Natural killer cell treated with Interleukin-12 subunit alpha and Interleukin-12 subunit beta and Interleukin-15 and Interleukin-18, amount 100 ng/mL, for 72 hours (primary cell): ENCODE data around the gene KIF13A. TPM values are rescaled to one million over a fixed set of nuclear protein-coding genes. Genes with fewer than 3 reads are reported as not detected.
"Not testable (repeated sequence)": the region's sequence is repeated elsewhere in the genome, so short reads cannot be mapped to it uniquely, and the experiment has no call there.

Experiments used
- ATAC-seq, 2 donors: fragments of 150-1000 bp; cut with Tn5 transposase in 1 of 2; sonication (Bioruptor Pico), chemical (Tn5 transposase) in 1 of 2; 2 replicates each; pipeline ENCODE4 v1.10.0; 2021
- DNase-seq: peaks from one replicate; pipeline ENCODE4 v3.0.0; 2022; ENCODE audit warnings: low spot score
- H3K27ac Mint-ChIP-seq, 2 donors: 1 replicate in 1 of 2; 2 replicates in 1 of 2; pipeline ENCODE4 v1.8.0; 2022; ENCODE audit warnings: mixed read lengths in 2 of 2, mild to moderate bottlenecking in 1 of 2, moderate library complexity in 1 of 2
- H3K27me3 Mint-ChIP-seq, 2 donors: 1 replicate in 1 of 2; 2 replicates in 1 of 2; pipeline ENCODE4 v1.8.0; 2022; ENCODE audit warnings: mixed read lengths in 2 of 2
- H3K36me3 Mint-ChIP-seq: one replicate; pipeline ENCODE4 v1.8.0; 2022; ENCODE audit warnings: mixed read lengths
- H3K4me1 Mint-ChIP-seq, 2 donors: 1 replicate in 1 of 2; 2 replicates in 1 of 2; pipeline ENCODE4 v1.8.0; 2022; ENCODE audit warnings: low read depth in 2 of 2, mixed read lengths in 2 of 2, mild to moderate bottlenecking in 1 of 2
- H3K4me3 Mint-ChIP-seq: one replicate; pipeline ENCODE4 v1.8.0; 2022; ENCODE audit warnings: mixed read lengths
- H3K9me3 Mint-ChIP-seq: 2 replicates; pipeline ENCODE4 v1.8.0; 2022; ENCODE audit warnings: mixed read lengths
- total RNA-seq, 2 donors: library from RNA; stranded (reverse); gene quantifications; one replicate each; pipeline ENCODE4 v1.2.3, GENCODE V29; 2022

KIF13A gene
- total RNA-seq, 2 donors from 2014 or later, result 8.2 to 33.6 TPM

DNA sequence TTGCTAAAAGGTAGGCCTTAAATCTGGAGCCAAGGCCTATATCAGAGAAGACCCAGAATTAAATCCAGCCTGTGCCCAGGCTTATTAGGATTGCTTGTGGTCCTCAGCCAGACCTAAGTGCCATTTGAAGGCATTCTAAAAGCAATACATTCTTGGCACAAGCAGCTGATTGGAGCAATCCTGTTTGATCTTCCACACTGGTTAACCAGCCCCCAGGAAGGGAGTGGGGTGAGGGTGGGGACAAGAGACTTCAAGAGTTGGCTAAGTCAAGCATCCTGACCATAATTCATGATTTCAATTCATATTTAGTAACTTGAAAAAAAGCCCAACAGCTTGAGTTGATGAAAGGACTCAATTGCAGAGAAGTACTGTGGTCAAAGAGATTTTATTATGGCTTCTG, 128.9 kb downstream of the KIF13A start:
- no peaks in the 10 kb centered on the region for H3K36me3 Mint-ChIP-seq
- H3K4me1 Mint-ChIP-seq, result no peaks in the 10 kb centered on the region
- DNase-seq (no peak), ATAC-seq (no peak)
- no peaks in the 10 kb centered on the region for H3K9me3 Mint-ChIP-seq
- no peak overlapping the region for H3K4me3 Mint-ChIP-seq
- peaks cover 0 to under 1% of the 10 kb centered on the region in 2 donors for H3K27me3 Mint-ChIP-seq
- no peak overlapping the region for H3K27ac Mint-ChIP-seq

DNA sequence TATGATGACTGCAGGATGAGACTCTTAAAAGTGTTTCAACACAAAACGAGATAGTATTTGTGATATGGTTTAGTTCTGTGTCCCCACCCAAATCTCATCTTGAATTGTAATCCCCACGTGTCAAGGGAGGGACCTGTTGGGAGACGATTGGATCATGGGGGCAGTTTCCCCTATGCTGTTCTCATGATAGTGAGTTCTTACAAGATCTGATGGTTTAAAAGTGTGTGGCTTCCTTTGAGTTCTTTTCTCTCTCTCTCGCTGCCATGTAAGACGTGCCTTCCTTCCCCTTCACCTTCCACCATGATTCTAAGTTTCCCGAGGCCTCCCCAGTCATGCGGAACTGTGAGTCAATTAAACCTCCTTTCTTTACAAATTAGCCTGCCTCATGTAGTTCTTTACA, 130.2 kb downstream of the KIF13A start:
- H3K4me1 Mint-ChIP-seq, DNase-seq, H3K36me3 Mint-ChIP-seq, ATAC-seq, H3K4me3 Mint-ChIP-seq, H3K27me3 Mint-ChIP-seq, H3K9me3 Mint-ChIP-seq: not testable (repeated sequence)
- H3K27ac Mint-ChIP-seq, result peak overlapping the region in 1 of 2 donors; percentile 2

GRCh38 chr6:17856306-17856705, 131.1 kb downstream of the KIF13A start:
- Mint-ChIP-seq H3K27me3 (peaks cover 0 to under 1% of the 10 kb centered on the region in 2 donors), H3K4me1 (no peaks in the 10 kb centered on the region), H3K27ac (peak overlapping the region in 1 of 2 donors; percentile 2), H3K9me3 (no peaks in the 10 kb centered on the region), H3K4me3 (no peak overlapping the region), H3K36me3 (no peaks in the 10 kb centered on the region)
- DNase-seq, result no peak
- no peak for ATAC-seq

- H3K4me3 Mint-ChIP-seq, result no peak overlapping the region
- H3K36me3 Mint-ChIP-seq, result no peaks in the 10 kb centered on the region
- no peak for ATAC-seq
- H3K9me3 Mint-ChIP-seq, result no peaks in the 10 kb centered on the region
- no peaks in the 10 kb centered on the region for H3K4me1 Mint-ChIP-seq
- no peak overlapping the region for H3K27ac Mint-ChIP-seq
- DNase-seq, result no peak
- peaks cover 0 to 8% of the 10 kb centered on the region in 2 donors for H3K27me3 Mint-ChIP-seq
Observed at GRCh38 chr6:17855381-17855780, 132.1 kb downstream of the KIF13A start.

GRCh38 chr6:17853533-17853932, 133.9 kb downstream of the KIF13A start:
- ATAC-seq, result no peak
- Mint-ChIP-seq H3K4me1 (no peaks in the 10 kb centered on the region), H3K27ac (no peak overlapping the region), H3K27me3 (peaks cover 0 to 8% of the 10 kb centered on the region in 2 donors), H3K36me3 (no peaks in the 10 kb centered on the region), H3K9me3 (no peaks in the 10 kb centered on the region), H3K4me3 (no peak overlapping the region)
- DNase-seq, result no peak

- Mint-ChIP-seq H3K36me3 (no peaks in the 10 kb centered on the region), H3K27ac (no peak overlapping the region), H3K4me3 (no peak overlapping the region), H3K4me1 (no peaks in the 10 kb centered on the region), H3K9me3 (no peaks in the 10 kb centered on the region), H3K27me3 (peaks cover 0 to 8% of the 10 kb centered on the region in 2 donors)
- DNase-seq (no peak), ATAC-seq (no peak)
Observed at GRCh38 chr6:17851720-17852161, 135.7 kb downstream of the KIF13A start.

GRCh38 chr6:17851001-17851719, 136.3 kb downstream of the KIF13A start:
- no peak for DNase-seq
- Mint-ChIP-seq H3K4me3 (no peak overlapping the region), H3K36me3 (no peaks in the 10 kb centered on the region), H3K9me3 (no peaks in the 10 kb centered on the region), H3K27me3 (peaks cover 0 to 8% of the 10 kb centered on the region in 2 donors), H3K27ac (no peak overlapping the region), H3K4me1 (no peaks in the 10 kb centered on the region)
- ATAC-seq, result peak in 1 of 2 donors; percentile 43

GRCh38 chr6:17850281-17850680, 137.2 kb downstream of the KIF13A start:
- Mint-ChIP-seq H3K27ac (no peak overlapping the region), H3K4me1 (no peaks in the 10 kb centered on the region), H3K9me3 (no peaks in the 10 kb centered on the region), H3K36me3 (no peaks in the 10 kb centered on the region), H3K27me3 (peaks cover 0 to 8% of the 10 kb centered on the region in 2 donors), H3K4me3 (no peak overlapping the region)
- DNase-seq (no peak), ATAC-seq (no peak)

DNA sequence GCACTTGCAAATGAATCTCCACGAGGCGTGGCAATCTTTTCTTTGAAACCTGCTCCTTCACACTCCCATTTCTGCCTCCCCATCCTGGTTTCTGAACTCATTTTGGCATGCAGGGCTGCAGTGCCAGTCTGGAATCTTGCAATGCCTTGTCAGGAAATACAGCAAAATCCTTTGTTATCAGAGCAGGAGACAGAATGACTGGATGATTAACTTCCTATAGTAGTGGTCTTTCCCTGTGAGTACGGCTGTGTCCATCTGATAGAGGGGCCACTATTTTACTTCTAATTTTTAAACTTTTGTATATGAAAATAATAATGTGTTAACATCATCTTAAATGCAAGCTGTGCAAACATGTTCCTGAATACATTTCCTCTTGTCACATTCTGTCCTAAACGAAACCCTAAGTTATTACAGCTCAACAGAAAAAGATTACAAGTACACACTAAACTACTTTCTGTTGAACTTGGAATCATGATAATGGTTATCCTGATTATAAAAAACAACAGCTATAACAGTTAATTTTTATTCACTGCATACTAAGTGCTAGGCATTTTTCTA, 140.2 kb downstream of the KIF13A start:
- no peak overlapping the region for H3K27ac Mint-ChIP-seq
- ATAC-seq (no peak), DNase-seq (no peak)
- H3K4me1 Mint-ChIP-seq, result no peaks in the 10 kb centered on the region
- peaks cover 0 to 8% of the 10 kb centered on the region in 2 donors for H3K27me3 Mint-ChIP-seq
- no peaks in the 10 kb centered on the region for H3K36me3 Mint-ChIP-seq
- H3K9me3 Mint-ChIP-seq, result no peaks in the 10 kb centered on the region
- no peak overlapping the region for H3K4me3 Mint-ChIP-seq

- H3K4me3 Mint-ChIP-seq, result no peak overlapping the region
- H3K36me3 Mint-ChIP-seq, result no peaks in the 10 kb centered on the region
- no peaks in the 10 kb centered on the region for H3K9me3 Mint-ChIP-seq
- H3K27ac Mint-ChIP-seq, result no peak overlapping the region
- H3K4me1 Mint-ChIP-seq, result no peaks in the 10 kb centered on the region
- DNase-seq (no peak), ATAC-seq (no peak)
- H3K27me3 Mint-ChIP-seq, result peaks cover 0 to 8% of the 10 kb centered on the region in 2 donors
Observed at GRCh38 chr6:17846762-17847161, 140.7 kb downstream of the KIF13A start.

DNA sequence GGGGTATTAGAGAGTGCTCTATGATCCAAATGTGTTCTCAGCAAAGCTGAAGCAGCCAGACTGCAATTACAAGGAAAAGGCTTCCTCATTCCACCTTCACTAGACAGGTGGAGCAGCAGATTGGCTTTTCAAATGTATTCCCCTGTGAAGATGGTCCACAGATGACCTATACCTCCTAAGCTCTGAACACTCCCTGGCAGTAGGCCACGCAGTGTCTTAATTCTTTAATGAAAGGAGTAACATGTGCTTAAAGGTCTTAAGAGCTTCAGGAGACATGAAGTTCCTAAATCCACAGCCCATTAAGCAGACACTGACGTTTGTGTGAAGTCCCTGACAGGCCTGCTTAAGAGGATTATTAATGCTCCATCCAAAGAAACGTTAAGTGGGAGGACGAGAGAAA, 141.8 kb downstream of the KIF13A start:
- H3K36me3 Mint-ChIP-seq, result no peaks in the 10 kb centered on the region
- DNase-seq, result no peak
- no peak for ATAC-seq
- H3K27ac Mint-ChIP-seq, result no peak overlapping the region
- peaks cover 0 to 1% of the 10 kb centered on the region in 2 donors for H3K27me3 Mint-ChIP-seq
- no peaks in the 10 kb centered on the region for H3K4me1 Mint-ChIP-seq
- H3K4me3 Mint-ChIP-seq, result no peak overlapping the region
- no peaks in the 10 kb centered on the region for H3K9me3 Mint-ChIP-seq

- H3K4me3 Mint-ChIP-seq, H3K27me3 Mint-ChIP-seq, H3K4me1 Mint-ChIP-seq, ATAC-seq, H3K36me3 Mint-ChIP-seq, DNase-seq, H3K27ac Mint-ChIP-seq, H3K9me3 Mint-ChIP-seq: not testable (repeated sequence)
Observed at GRCh38 chr6:17844967-17845366, 142.5 kb downstream of the KIF13A start.

- Mint-ChIP-seq H3K4me3 (no peak overlapping the region), H3K4me1 (no peaks in the 10 kb centered on the region), H3K27ac (no peak overlapping the region), H3K9me3 (no peaks in the 10 kb centered on the region), H3K27me3 (no peaks in the 10 kb centered on the region), H3K36me3 (no peaks in the 10 kb centered on the region)
- no peak for ATAC-seq
- no peak for DNase-seq
Observed at GRCh38 chr6:17842934-17843821, 144.3 kb downstream of the KIF13A start.
